ENCODE data around the gene ME3. TPM values are rescaled to one million over a fixed set of nuclear protein-coding genes. Genes with fewer than 3 reads are reported as not detected.

Gene ME3
- total RNA-seq, 1 donor from 2014 or later, result 10.8 TPM

GRCh38 chr11:86459002-86459385 lies 213.4 kb downstream of the ME3 start:
- peaks cover 56% of the 10 kb centered on the region for H3K4me1 Mint-ChIP-seq (ENCODE audit: low read depth)
- no peaks in the 10 kb centered on the region for H3K27me3 Mint-ChIP-seq (ENCODE audit: low read depth)
- peak overlapping the region; percentile 67 for H3K27ac Mint-ChIP-seq (ENCODE audit: unreplicated experiment)
- no peak overlapping the region for H3K4me3 Mint-ChIP-seq (ENCODE audit: unreplicated experiment)
- no peak for DNase-seq (ENCODE audit: low spot score)
- no peaks in the 10 kb centered on the region for H3K9me3 Mint-ChIP-seq (ENCODE audit: low read depth)
- no peak for TF ChIP-seq CTCF (IDR thresholded peaks at IDR 0.05)
- H3K36me3 Mint-ChIP-seq (ENCODE audit: low read depth), result peaks cover 3% of the 10 kb centered on the region

GRCh38 chr11:86458294-86459001 lies 214.0 kb downstream of the ME3 start:
- Mint-ChIP-seq H3K4me3 (ENCODE audit: unreplicated experiment) (no peak overlapping the region), H3K36me3 (ENCODE audit: low read depth) (peaks cover 3% of the 10 kb centered on the region), H3K9me3 (ENCODE audit: low read depth) (no peaks in the 10 kb centered on the region), H3K4me1 (ENCODE audit: low read depth) (peaks cover 56% of the 10 kb centered on the region), H3K27ac (ENCODE audit: unreplicated experiment) (peak overlapping the region; percentile 67), H3K27me3 (ENCODE audit: low read depth) (no peaks in the 10 kb centered on the region)
- no peak for DNase-seq (ENCODE audit: low spot score)
- no peak for TF ChIP-seq CTCF (IDR thresholded peaks at IDR 0.05)

GRCh38 chr11:86456075-86456939 lies 216.1 kb downstream of the ME3 start:
- H3K4me3 Mint-ChIP-seq (ENCODE audit: unreplicated experiment), result no peak overlapping the region
- peaks cover 54% of the 10 kb centered on the region for H3K4me1 Mint-ChIP-seq (ENCODE audit: low read depth)
- H3K27ac Mint-ChIP-seq (ENCODE audit: unreplicated experiment), result peak overlapping the region; percentile 39
- H3K9me3 Mint-ChIP-seq (ENCODE audit: low read depth), result no peaks in the 10 kb centered on the region
- TF ChIP-seq CTCF (IDR thresholded peaks at IDR 0.05), result peak; percentile 98
- no peaks in the 10 kb centered on the region for H3K36me3 Mint-ChIP-seq (ENCODE audit: low read depth)
- H3K27me3 Mint-ChIP-seq (ENCODE audit: low read depth), result no peaks in the 10 kb centered on the region
- no peak for DNase-seq (ENCODE audit: low spot score)

GRCh38 chr11:86453290-86454030 lies 219.0 kb downstream of the ME3 start:
- TF ChIP-seq CTCF (IDR thresholded peaks at IDR 0.05), result peak; percentile 14
- Mint-ChIP-seq H3K27ac (ENCODE audit: unreplicated experiment) (no peak overlapping the region), H3K27me3 (ENCODE audit: low read depth) (no peaks in the 10 kb centered on the region), H3K36me3 (ENCODE audit: low read depth) (no peaks in the 10 kb centered on the region), H3K9me3 (ENCODE audit: low read depth) (no peaks in the 10 kb centered on the region), H3K4me3 (ENCODE audit: unreplicated experiment) (no peak overlapping the region), H3K4me1 (ENCODE audit: low read depth) (peaks cover 25% of the 10 kb centered on the region)
- no peak for DNase-seq (ENCODE audit: low spot score)

Measured in chondrocyte (in vitro differentiated cells).